GM23248 (cell line): ENCODE results near the gene TFEC.

Experiments used
- EZH2 ChIP-seq: fragments of 200-600 bp; sonication (generic); IDR thresholded peaks from 2 replicates; pipeline ENCODE4 v1.6.1; 2018; ENCODE audit warnings: antibody characterized with exemption, mild to moderate bottlenecking; ENCODE audit not compliant: insufficient read depth, poor library complexity, severe bottlenecking
- EZH2phosphoT487 ChIP-seq: fragments of 200-600 bp; sonication (generic); IDR thresholded peaks from 2 replicates; pipeline ENCODE4 v1.6.1; 2018; ENCODE audit warnings: antibody characterized with exemption, moderate library complexity, mild to moderate bottlenecking, low read depth; ENCODE audit not compliant: insufficient read depth

DNA sequence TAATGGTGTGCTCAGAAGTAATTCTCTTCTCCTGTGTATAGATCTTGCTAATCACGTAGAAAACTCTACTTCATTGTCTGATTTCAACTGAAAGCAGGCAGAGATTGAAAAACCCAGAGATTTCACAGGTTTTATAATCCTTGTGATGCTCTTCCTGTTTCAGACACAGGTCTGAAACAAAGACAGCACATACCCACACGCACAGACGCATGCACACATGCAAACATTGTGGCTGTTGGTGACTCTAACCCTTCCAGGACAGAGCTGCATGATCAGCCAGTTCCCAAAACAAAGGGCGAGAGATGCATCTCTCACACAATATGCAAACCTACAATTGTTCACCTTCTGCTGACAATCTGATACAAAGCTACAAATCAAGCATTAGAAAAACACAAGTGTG, 11.1 kb upstream of the TFEC start:
- TF ChIP-seq EZH2 (no peak), EZH2phosphoT487 (no peak)
